Ovary (tissue), 9 donors: ENCODE results near the gene MRPS23. TPM values are rescaled to one million over a fixed set of nuclear protein-coding genes. Genes with fewer than 3 reads are reported as not detected.

ENCODE experiments used
- DNase-seq, 5 donors: peaks; one replicate each; pipeline ENCODE4 v3.0.0-alpha.2; 2019 to 2020
- H3K27ac ChIP-seq, 2 donors: fragments of 200-600 bp; one replicate each; pipeline versions ENCODE4 v1.5.1 to v1.8.0; 2019 to 2022
- H3K27me3 ChIP-seq: fragments of 200-600 bp; one replicate; pipeline ENCODE4 v1.8.0; 2022
- H3K36me3 ChIP-seq: fragments of 200-600 bp; sonication (generic); one replicate; pipeline ENCODE4 v1.5.1; 2019
- H3K4me1 ChIP-seq: one replicate; pipeline ENCODE4 v1.8.1; 2013; ENCODE audit warnings: mild to moderate bottlenecking, moderate library complexity; ENCODE audit not compliant: insufficient read depth
- H3K4me3 ChIP-seq: fragments of 200-600 bp; sonication (generic); one replicate; pipeline ENCODE4 v1.5.1; 2017
- H3K9me3 ChIP-seq, 2 donors: fragments of 200-600 bp in 1 of 2; sonication (generic) in 1 of 2; one replicate each; pipeline versions ENCODE4 v1.5.1 to v1.8.1; 2013 to 2019; ENCODE audit warnings: mild to moderate bottlenecking in 1 of 2, moderate library complexity in 1 of 2
- EP300 ChIP-seq: sonication (generic); formaldehyde crosslinking; IDR thresholded peaks from one replicate; pipeline ENCODE4 v1.6.1; 2017; ENCODE audit warnings: antibody characterized with exemption
- POLR2A ChIP-seq: fragments of 450-650 bp; IDR thresholded peaks from one replicate; pipeline ENCODE4 v1.6.1; 2017; ENCODE audit warnings: antibody characterized with exemption, mild to moderate bottlenecking, moderate library complexity
- WGBS, 3 donors: extraction: QIAGEN DNeasy Blood & Tissue Kit in 1 of 3; methylation state at CpG; one replicate each; pipeline versions ENCODE4 v1.1.5 to v1.1.7; 2013 to 2017; 5-methylcytosine and 5-hydroxymethylcytosine counted together
- intact Hi-C, 4 donors: fragments of 100-400 bp; cut with DNase I; formaldehyde crosslinking; loops; one replicate each; pipeline versions ENCODE4 v1.11.0 to v1.15.1; 2022 to 2023
- polyA plus RNA-seq, 2 donors: library from polyadenylated mRNA; stranded (reverse); fragments of 200-250 nt in 1 of 2; fragments of 350-450 nt in 1 of 2; fragmentation: Illumina TruSeq in 1 of 2; extraction: RNeasy Lipid Tissue Mini Kit (QIAGEN cat#74804) in 1 of 2; gene quantifications; one replicate each; pipeline ENCODE4 v1.2.3, GENCODE V29; 2013 to 2014
- total RNA-seq, 7 donors: library from RNA; depleted of rRNA in 2 of 7; stranded (reverse); fragments of >200 nt in 2 of 7; fragmentation: NEBNext Ultra II Directional in 3 of 7; extraction: Animal tissue kit (Norgen Biotek cat#: 25700) in 3 of 7; gene quantifications; one replicate each; pipeline versions ENCODE4 v1.1.0 to v1.2.4, GENCODE V29; 2016 to 2023
- TF ChIP-seq, protein P1 (sequence below), 3 donors: fragments of 450-650 bp in 2 of 3; fragments of 200-600 bp in 1 of 3; IDR thresholded peaks; one replicate each; pipeline versions ENCODE4 v1.5.1 to v1.8.0; 2016 to 2022; ENCODE audit warnings: antibody characterized with exemption in 3 of 3, mild to moderate bottlenecking in 1 of 3
- donor health status: DM: no; HTN: no; CAD: no; lungs with moderate emphysema.
- donor health status: DM: no; HTN: no; CAD: no.
- donor health status: Bipolar disorder and iron deficiency.
- donor health status: DM: yes; HTN: yes; CAD: no.
- donor health status: DM: no; HTN: no; CAD: no.
- donor health status: DM: yes; HTN: yes; CAD: no.

MRPS23 gene
- total and polyA plus RNA-seq, 9 donors = 12.2 to 37.9 (median 31.1) TPM

DNA sequence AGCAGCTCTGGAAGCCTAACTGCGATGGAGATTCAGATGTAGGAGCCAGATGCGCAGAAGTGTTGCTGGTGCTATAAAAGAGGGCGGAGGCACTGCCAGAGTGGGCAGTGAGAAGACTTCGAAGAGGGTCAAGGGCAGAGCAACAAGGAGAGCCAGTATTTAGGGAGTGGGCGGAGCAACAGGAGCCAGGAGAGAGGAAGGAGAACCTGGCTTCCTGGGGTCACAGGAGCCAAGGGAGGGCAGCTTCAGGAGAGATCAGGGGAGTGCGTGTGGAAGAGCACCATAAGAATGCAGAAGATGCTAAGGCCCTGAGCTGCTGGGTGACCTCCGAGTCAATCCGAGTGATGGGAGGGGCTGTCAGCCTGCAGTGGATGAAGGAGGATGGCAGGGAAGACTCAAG lies 14.4 kb upstream of the MRPS23 start:
- H3K4me3 ChIP-seq = no peak overlapping the region
- H3K9me3 ChIP-seq = no peaks in the 10 kb centered on the region
- intact Hi-C loops = loop anchor here in 2 of 4 donors (5.0 kb wide), 2 partner anchors 123 to 128 kb away; partner anchors contain the start of gene VEZF1 (in 1 of the 2)
- peak in 1 of 5 donors; percentile 7 for DNase-seq
- WGBS, 3 donors = 80 to 83% (median 80%) methylated on average over 8 of the region's 8 CpGs
- H3K36me3 ChIP-seq = no peaks in the 10 kb centered on the region
- H3K27ac ChIP-seq = no peak overlapping the region
- no peak for TF ChIP-seq EP300
- TF ChIP-seq, protein P1, sequence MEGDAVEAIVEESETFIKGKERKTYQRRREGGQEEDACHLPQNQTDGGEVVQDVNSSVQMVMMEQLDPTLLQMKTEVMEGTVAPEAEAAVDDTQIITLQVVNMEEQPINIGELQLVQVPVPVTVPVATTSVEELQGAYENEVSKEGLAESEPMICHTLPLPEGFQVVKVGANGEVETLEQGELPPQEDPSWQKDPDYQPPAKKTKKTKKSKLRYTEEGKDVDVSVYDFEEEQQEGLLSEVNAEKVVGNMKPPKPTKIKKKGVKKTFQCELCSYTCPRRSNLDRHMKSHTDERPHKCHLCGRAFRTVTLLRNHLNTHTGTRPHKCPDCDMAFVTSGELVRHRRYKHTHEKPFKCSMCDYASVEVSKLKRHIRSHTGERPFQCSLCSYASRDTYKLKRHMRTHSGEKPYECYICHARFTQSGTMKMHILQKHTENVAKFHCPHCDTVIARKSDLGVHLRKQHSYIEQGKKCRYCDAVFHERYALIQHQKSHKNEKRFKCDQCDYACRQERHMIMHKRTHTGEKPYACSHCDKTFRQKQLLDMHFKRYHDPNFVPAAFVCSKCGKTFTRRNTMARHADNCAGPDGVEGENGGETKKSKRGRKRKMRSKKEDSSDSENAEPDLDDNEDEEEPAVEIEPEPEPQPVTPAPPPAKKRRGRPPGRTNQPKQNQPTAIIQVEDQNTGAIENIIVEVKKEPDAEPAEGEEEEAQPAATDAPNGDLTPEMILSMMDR (IDR thresholded peaks at IDR 0.05) = no peak
- no peak for TF ChIP-seq POLR2A
- no peaks in the 10 kb centered on the region for H3K27me3 ChIP-seq
- H3K4me1 ChIP-seq = peaks cover 19% of the 10 kb centered on the region

DNA sequence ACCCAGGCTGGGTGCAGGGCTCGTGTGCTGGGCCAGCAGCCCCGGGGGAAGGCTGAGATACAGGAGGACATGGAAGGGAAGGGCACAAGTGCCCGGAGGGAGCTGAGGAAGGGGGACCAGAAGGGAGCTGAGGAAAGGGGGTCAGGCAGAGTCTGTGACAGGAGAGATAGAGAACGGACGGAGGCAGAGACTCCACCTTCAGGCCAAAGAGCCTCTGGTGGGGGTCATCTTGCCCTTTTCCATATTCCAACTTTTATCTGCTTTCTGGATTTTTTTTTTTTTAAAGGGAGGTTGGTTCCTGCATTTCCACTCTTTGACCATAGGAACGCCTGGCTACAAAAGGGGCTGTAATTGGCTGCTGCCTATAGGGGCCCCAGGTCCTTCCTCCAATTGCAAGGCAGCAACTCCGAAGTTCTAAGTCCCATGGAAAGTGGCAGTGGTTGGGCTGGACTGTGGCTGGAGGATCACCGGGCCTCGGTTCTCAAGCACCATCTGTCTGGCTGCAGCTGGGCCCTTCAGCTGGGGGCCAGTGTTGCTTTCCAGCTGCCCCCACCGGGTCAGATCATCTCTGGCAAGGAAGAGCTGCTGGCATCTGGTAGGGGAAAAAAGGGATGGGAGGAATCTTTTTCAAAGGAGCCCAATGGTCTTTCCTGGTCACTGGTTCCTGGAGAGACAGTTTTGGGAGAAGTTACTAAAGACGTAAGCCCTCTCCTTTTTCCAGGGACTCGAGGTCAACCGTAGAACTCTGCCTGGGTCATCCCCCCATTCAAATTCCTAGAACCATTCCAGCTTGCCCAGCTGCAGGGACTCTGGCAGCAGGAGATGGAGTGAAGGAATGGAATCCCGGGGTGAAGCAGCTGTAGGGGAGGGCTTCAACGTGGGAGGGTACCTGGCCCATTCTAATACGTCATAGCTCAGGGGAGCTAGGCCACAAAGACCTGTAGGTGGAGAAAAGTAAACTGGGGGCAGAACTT lies 13.1 kb upstream of the MRPS23 start:
- TF ChIP-seq, protein P1 (IDR thresholded peaks at IDR 0.05) = no peak
- TF ChIP-seq EP300 (no peak), POLR2A (no peak)
- H3K9me3 ChIP-seq = no peaks in the 10 kb centered on the region
- H3K27me3 ChIP-seq = no peaks in the 10 kb centered on the region
- no peak overlapping the region for H3K4me3 ChIP-seq
- intact Hi-C loops = loop anchor here in 2 of 4 donors (5.0 kb wide), 2 partner anchors 124 to 129 kb away; partner anchors contain the start of gene VEZF1 (in 1 of the 2)
- no peak overlapping the region for H3K27ac ChIP-seq
- WGBS, 3 donors = 57 to 65% (median 63%) methylated on average over 16 of the region's 16 CpGs
- DNase-seq = peak in 1 of 5 donors; percentile 18
- H3K4me1 ChIP-seq = peaks cover 14% of the 10 kb centered on the region
- H3K36me3 ChIP-seq = no peaks in the 10 kb centered on the region

DNA sequence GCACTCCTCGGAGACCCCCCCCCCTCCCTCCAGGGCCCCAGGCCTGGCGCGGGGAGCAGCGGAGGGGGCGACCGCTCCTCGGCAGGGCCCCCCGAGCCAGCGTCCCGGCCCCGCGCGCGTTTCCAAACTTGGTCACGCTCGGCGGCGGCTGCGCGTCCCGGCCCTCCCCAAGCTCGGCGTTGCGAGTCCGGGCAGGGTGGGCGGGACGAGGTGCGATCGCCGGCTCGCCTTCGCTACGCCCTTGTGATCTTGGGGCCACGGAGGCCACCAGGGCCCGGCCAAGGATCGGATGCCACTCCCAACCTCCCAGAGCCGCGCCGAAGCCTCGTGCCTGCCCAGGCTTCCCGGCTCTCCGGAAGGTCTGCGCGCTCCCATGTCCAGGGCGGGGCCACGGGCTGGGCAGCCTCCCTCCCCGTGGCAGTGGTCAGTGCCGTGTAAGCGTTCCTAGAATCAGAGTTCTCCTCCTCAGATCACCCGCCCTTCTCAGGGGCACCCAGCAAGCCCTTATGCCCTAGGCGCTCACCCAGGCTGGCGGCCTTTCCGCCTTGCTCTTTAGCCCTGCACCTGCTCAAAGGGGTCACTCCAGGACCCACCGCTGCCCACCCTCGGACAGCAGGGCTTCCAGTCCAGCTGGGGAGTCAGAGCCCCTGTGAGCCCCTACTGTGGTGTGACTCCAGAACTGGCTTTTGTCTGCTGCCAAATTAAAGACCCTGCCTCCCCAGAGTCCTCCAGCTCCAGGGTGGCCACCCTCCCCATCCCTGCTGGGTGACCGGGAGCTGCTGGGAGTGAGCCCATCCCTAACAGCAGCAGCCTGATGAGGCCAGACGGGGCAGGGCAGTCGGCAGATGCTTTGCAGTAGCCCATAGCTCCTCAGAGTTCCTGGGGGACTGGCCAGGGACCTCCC lies 12.2 kb upstream of the MRPS23 start:
- H3K27me3 ChIP-seq = no peaks in the 10 kb centered on the region
- DNase-seq = peak in 4 of 5 donors; percentile 52 to 70 (median 60)
- H3K36me3 ChIP-seq = no peaks in the 10 kb centered on the region
- H3K4me3 ChIP-seq = peak overlapping the region; percentile 52
- H3K4me1 ChIP-seq = peaks cover 12% of the 10 kb centered on the region
- no peaks in the 10 kb centered on the region for H3K9me3 ChIP-seq
- peak overlapping the region in 1 of 2 donors; percentile 55 for H3K27ac ChIP-seq
- intact Hi-C loops = loop anchor here in 3 of 4 donors (2.0 to 5.0 kb wide), 3 partner anchors 125 to 130 kb away; partner anchors contain the start of gene VEZF1 (in 1 of the 3)
- TF ChIP-seq, protein P1 (IDR thresholded peaks at IDR 0.05) = no peak
- TF ChIP-seq EP300 = no peak
- no peak for TF ChIP-seq POLR2A
- WGBS, 3 donors = 5 to 9% (median 7%) methylated on average over 39 to 58 of the region's 58 CpGs
